H1 (cell line): ENCODE data around the gene ZNF77. TPM values are rescaled to one million over a fixed set of nuclear protein-coding genes. Genes with fewer than 3 reads are reported as not detected.

Experiments
- BACH1 ChIP-seq: IDR thresholded peaks from 2 replicates; pipeline ENCODE4 v1.6.1; 2012; ENCODE audit warnings: low read length, improper control_type of control experiment
- BRCA1 ChIP-seq: IDR thresholded peaks from 2 replicates; pipeline ENCODE4 v1.6.1; 2012; ENCODE audit warnings: low read depth, low read length, improper control_type of control experiment
- CBX5 ChIP-seq: fragments of 300-800, 300-1000 bp; sonication (generic); IDR thresholded peaks from 2 replicates; pipeline ENCODE4 v1.7.1; 2016; ENCODE audit warnings: antibody characterized with exemption, low read length, low read depth
- CHD1 ChIP-seq: IDR thresholded peaks from 2 replicates; pipeline ENCODE4 v1.6.1; 2012; ENCODE audit warnings: low read depth, low read length, improper control_type of control experiment
- EP300 ChIP-seq, 2 experiments: IDR thresholded peaks; 1 replicate in 1 of 2; 2 replicates in 1 of 2; pipeline ENCODE4 v1.6.1; 2011 to 2012; ENCODE audit warnings: low read depth in 2 of 2, low read length in 2 of 2, mild to moderate bottlenecking in 2 of 2, borderline replicate concordance in 1 of 2, inconsistent platforms in 1 of 2, moderate library complexity in 1 of 2
- FOSL1 ChIP-seq: IDR thresholded peaks from 2 replicates; pipeline ENCODE4 v1.6.1; 2011; ENCODE audit warnings: mild to moderate bottlenecking, low read depth, low read length, moderate library complexity; ENCODE audit not compliant: insufficient read depth
- HDAC2 ChIP-seq, 2 experiments: fragments of 300-600 bp in 1 of 2; sonication (generic) in 1 of 2; IDR thresholded peaks; 2 replicates each; pipeline ENCODE4 v1.6.1; 2011 to 2012; ENCODE audit warnings: low read depth in 2 of 2, low read length in 2 of 2, mild to moderate bottlenecking in 2 of 2, moderate library complexity in 2 of 2, borderline replicate concordance in 1 of 2, inconsistent platforms in 1 of 2
- JUN ChIP-seq: IDR thresholded peaks from 2 replicates; pipeline ENCODE4 v1.6.1; 2011; ENCODE audit warnings: low read depth, mild to moderate bottlenecking, improper control_type of control experiment, low read length
- JUND ChIP-seq: IDR thresholded peaks from 2 replicates; pipeline ENCODE4 v1.6.1; 2011; ENCODE audit warnings: mild to moderate bottlenecking, improper control_type of control experiment, low read length
- KDM1A ChIP-seq: fragments of 200-600, 300-600 bp; sonication (generic); IDR thresholded peaks from 2 replicates; pipeline ENCODE4 v1.7.1; 2016; ENCODE audit warnings: mild to moderate bottlenecking, low read length, borderline replicate concordance
- KDM5A ChIP-seq: fragments of 200-600 bp; IDR thresholded peaks from 2 replicates; pipeline ENCODE4 v1.7.1; 2012; ENCODE audit warnings: mild to moderate bottlenecking, low read length, inconsistent platforms, mixed read lengths
- NRF1 ChIP-seq: IDR thresholded peaks from 2 replicates; pipeline ENCODE4 v1.6.1; 2011; ENCODE audit warnings: mild to moderate bottlenecking, low read depth, low read length, improper control_type of control experiment
- PHF8 ChIP-seq: fragments of 200-600 bp; sonication (generic); conservative IDR thresholded peaks from 2 replicates; pipeline ENCODE4 v1.7.1; 2012; ENCODE audit warnings: low read depth, mild to moderate bottlenecking, inconsistent platforms, low read length, moderate library complexity
- POU5F1 ChIP-seq: IDR thresholded peaks from 2 replicates; pipeline ENCODE4 v1.6.1; 2011; ENCODE audit warnings: low read depth, mild to moderate bottlenecking, low read length, moderate library complexity
- RAD21 ChIP-seq, 2 experiments: IDR thresholded peaks in 1 of 2; conservative IDR thresholded peaks in 1 of 2; 2 replicates each; pipeline ENCODE4 v1.6.1; 2011; ENCODE audit warnings: low read depth in 2 of 2, low read length in 2 of 2, improper control_type of control experiment in 1 of 2, inconsistent platforms in 1 of 2, mild to moderate bottlenecking in 1 of 2, moderate library complexity in 1 of 2
- SIX5 ChIP-seq: IDR thresholded peaks from 2 replicates; pipeline ENCODE4 v1.6.1; 2011; ENCODE audit warnings: mild to moderate bottlenecking, low read depth, low read length
- SUZ12 ChIP-seq: fragments of 200-600 bp; sonication (generic); IDR thresholded peaks from 2 replicates; pipeline ENCODE4 v1.6.1; 2012; ENCODE audit warnings: mild to moderate bottlenecking, inconsistent platforms, low read length, moderate library complexity, mixed read lengths
- ZNF274 ChIP-seq: IDR thresholded peaks from 2 replicates; pipeline ENCODE4 v1.7.0; 2012; ENCODE audit warnings: low read length, borderline replicate concordance; ENCODE audit errors: extremely low read depth
- polyA plus RNA-seq, 7 experiments: library from polyadenylated mRNA; depleted of rRNA in 3 of 7; stranded (reverse) in 5 of 7; unstranded in 2 of 7; fragments of >200 nt in 5 of 7; fragments of 200-250 nt in 2 of 7; gene quantifications; 1 replicate in 5 of 7; 2 replicates in 1 of 7; 4 replicates in 1 of 7; pipeline versions ENCODE4 v1.2.1 to v1.2.3, GENCODE V29; 2011 to 2013; ENCODE audit warnings: missing spikeins in 2 of 7, mixed read lengths in 2 of 7
- total RNA-seq: library from RNA; stranded (reverse); fragmentation: NEBNext Ultra II Directional; extraction: Animal tissue kit (Norgen Biotek cat#: 25700); gene quantifications from 2 replicates; pipeline ENCODE4 v1.2.1, GENCODE V29; 2021
- TF ChIP-seq, protein P1 (sequence below), 3 experiments: IDR thresholded peaks; 1 replicate in 2 of 3; 2 replicates in 1 of 3; pipeline versions ENCODE4 v1.5.1 to v1.6.1; 2011; ENCODE audit warnings: low read length in 3 of 3, mild to moderate bottlenecking in 3 of 3, inconsistent platforms in 2 of 3, low read depth in 1 of 3, moderate library complexity in 1 of 3; ENCODE audit not compliant: insufficient read depth in 1 of 3; ENCODE audit errors: control extremely low read depth in 1 of 3

The ZNF77 gene
- total and polyA plus RNA-seq, 2 of the 8 experiments (the other 6 are each of a cell fraction or from before 2014, with no cell fraction given): 2.9 to 4.7 TPM

DNA sequence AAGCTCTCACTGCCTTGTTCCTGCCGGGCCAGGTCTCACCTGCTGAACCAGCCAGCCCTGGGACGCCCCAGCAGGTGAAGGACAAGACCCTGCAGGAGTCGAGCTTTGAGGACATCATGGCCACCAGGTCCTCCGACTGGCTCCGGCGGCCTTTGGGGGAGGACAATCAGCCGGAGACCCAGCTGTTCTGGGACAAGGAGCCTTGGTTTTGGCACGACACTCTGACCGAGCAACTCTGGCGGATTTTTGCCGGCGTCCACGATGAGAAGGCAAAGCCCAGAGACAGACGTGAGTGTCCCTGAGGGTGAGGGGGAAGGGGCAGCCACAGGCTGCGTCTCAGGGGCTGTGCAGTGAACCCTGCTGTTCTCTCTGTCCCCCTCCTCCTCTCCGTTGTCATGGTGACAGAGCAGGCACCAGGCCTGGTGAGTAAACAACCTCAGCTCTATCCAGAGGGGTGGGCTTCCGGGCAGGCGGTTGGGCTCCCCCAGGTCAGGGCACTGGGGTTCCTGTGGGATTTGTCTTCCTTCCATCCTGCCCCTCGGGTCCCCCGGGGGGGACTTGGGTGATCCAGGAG is 42.3 kb upstream of the ZNF77 start (continued):
- TF ChIP-seq ZNF274: no peak
- TF ChIP-seq EP300 (IDR thresholded peaks at IDR 0.05; ENCODE audit: borderline replicate concordance in 1 of 2, low read depth in 2 of 2, low read length in 2 of 2): peak in 1 of 2 experiments; percentile 63; a peak in 1 of 3 replicates
- 0 out of 2 replicates have a peak, but pooled peaks have one; percentile 5 for TF ChIP-seq BACH1
- TF ChIP-seq CHD1: no peak
- TF ChIP-seq BRCA1: no peak
- TF ChIP-seq POU5F1: no peak
- TF ChIP-seq KDM5A: no peak
- TF ChIP-seq PHF8: no peak
- no peak for TF ChIP-seq FOSL1
- TF ChIP-seq JUND: no peak
- TF ChIP-seq CBX5: no peak
- TF ChIP-seq JUN: no peak
- no peak for TF ChIP-seq HDAC2 (IDR thresholded peaks at IDR 0.05; ENCODE audit: borderline replicate concordance in 1 of 2, low read depth in 2 of 2, low read length in 2 of 2)
- no peak for TF ChIP-seq RAD21 (IDR thresholded peaks at IDR 0.05 in 1 of 2, conservative IDR thresholded peaks at IDR 0.05 in 1 of 2; ENCODE audit: low read depth in 2 of 2, low read length in 2 of 2)
- TF ChIP-seq SUZ12: no peak
- no peak for TF ChIP-seq NRF1
- TF ChIP-seq KDM1A: no peak
- no peak for TF ChIP-seq SIX5
- TF ChIP-seq, protein P1, sequence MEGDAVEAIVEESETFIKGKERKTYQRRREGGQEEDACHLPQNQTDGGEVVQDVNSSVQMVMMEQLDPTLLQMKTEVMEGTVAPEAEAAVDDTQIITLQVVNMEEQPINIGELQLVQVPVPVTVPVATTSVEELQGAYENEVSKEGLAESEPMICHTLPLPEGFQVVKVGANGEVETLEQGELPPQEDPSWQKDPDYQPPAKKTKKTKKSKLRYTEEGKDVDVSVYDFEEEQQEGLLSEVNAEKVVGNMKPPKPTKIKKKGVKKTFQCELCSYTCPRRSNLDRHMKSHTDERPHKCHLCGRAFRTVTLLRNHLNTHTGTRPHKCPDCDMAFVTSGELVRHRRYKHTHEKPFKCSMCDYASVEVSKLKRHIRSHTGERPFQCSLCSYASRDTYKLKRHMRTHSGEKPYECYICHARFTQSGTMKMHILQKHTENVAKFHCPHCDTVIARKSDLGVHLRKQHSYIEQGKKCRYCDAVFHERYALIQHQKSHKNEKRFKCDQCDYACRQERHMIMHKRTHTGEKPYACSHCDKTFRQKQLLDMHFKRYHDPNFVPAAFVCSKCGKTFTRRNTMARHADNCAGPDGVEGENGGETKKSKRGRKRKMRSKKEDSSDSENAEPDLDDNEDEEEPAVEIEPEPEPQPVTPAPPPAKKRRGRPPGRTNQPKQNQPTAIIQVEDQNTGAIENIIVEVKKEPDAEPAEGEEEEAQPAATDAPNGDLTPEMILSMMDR (IDR thresholded peaks at IDR 0.05; ENCODE audit: control extremely low read depth in 1 of 3, insufficient read depth in 1 of 3, low read depth in 1 of 3, low read length in 3 of 3): no peak
